ENCODE data around the gene APOL2. TPM values are rescaled to one million over a fixed set of nuclear protein-coding genes. Genes with fewer than 3 reads are reported as not detected.

The APOL2 gene
- total and polyA plus RNA-seq, 10 of the 15 experiments (the other 5 are each of a cell fraction or from before 2014, with no cell fraction given), result 4.4 to 39.9 (median 25.0) TPM

- H2AFZ ChIP-seq (ENCODE audit: control insufficient read depth, low read depth, low read length), result no peak overlapping the region
- BruUV-seq (replicated peaks), result no TSS peak
- POLR2A ChIA-PET, result no interaction called here
- RAD21 ChIA-PET (ENCODE audit: unreplicated experiment), result interaction anchor here (0.8 to 2.7 kb wide), 17 partner anchors 17 to 276 kb away, joined by 3 to 19 read pairs (median 5); partner anchors contain the start of genes APOL2 and APOL3
- H3K79me2 ChIP-seq (ENCODE audit: control insufficient read depth, insufficient read depth, low read length), result no peaks in the 10 kb centered on the region
- DNase-seq (ENCODE audit: low read depth, low spot score) (no peak), ATAC-seq (peak; percentile 91), FAIRE-seq (peak; percentile 72)
- CTCF ChIA-PET, result interaction anchor here (0.7 to 6.7 kb wide), 27 partner anchors 10 to 292 kb away, joined by 3 to 94 read pairs (median 6); partner anchors contain the start of genes APOL2 and APOL3
- no peaks in the 10 kb centered on the region for H3K36me3 ChIP-seq (ENCODE audit: control insufficient read depth in 2 of 2, insufficient read depth in 2 of 2, low read length in 1 of 2)
- H3K4me1 ChIP-seq (ENCODE audit: control insufficient read depth, insufficient read depth, low read length), result peaks cover 12% of the 10 kb centered on the region
- no peak overlapping the region for H3K4me2 ChIP-seq (ENCODE audit: control insufficient read depth, insufficient read depth)
- 53% methylated on average over 5 of the region's 5 CpGs for WGBS (ENCODE audit: insufficient coverage, insufficient replicate concordance, low lambda C conversion rate, missing lambda C conversion rate)
- intact Hi-C loops (cut with micrococcal nuclease; ENCODE audit: unreplicated experiment), result loop anchor here (1.0 to 10.0 kb wide), 2 partner anchors 26 to 290 kb away; partner anchors contain the start of gene TXN2
- H3K4me3 ChIP-seq, result no peak overlapping the region
- H3K9me3 ChIP-seq (replicated peaks; ENCODE audit: control insufficient read depth, insufficient read depth, low read length), result no peaks in the 10 kb centered on the region
- in situ Hi-C loops (cut with MboI), result loop anchor here (5.0 kb wide), 1 partner anchor 77 kb away; no protein-coding TSS in a partner anchor
- H4K20me1 ChIP-seq (ENCODE audit: control insufficient read depth, insufficient read depth), result no peaks in the 10 kb centered on the region
- H3K9ac ChIP-seq (ENCODE audit: control insufficient read depth, insufficient read depth, low read length), result no peak overlapping the region
- TF ChIP-seq SMC3 (IDR thresholded peaks at IDR 0.05; ENCODE audit: borderline replicate concordance, low read length) (peak; percentile 69; the same call in 1 of the 2 replicates), IRF3 (IDR thresholded peaks at IDR 0.05) (no peak), CTCF (IDR thresholded peaks at IDR 0.05 in 2 of 3, conservative IDR thresholded peaks at IDR 0.05 in 1 of 3; ENCODE audit: control insufficient read depth in 2 of 3, extremely low read depth in 1 of 3, insufficient read depth in 1 of 3, low read depth in 3 of 3, low read length in 3 of 3) (peak; percentile 68 to 79 (median 78)), RAD21 (IDR thresholded peaks at IDR 0.05; ENCODE audit: insufficient read depth, low read depth, low read length) (peak; percentile 72), TCF7 (IDR thresholded peaks at IDR 0.05; ENCODE audit: borderline replicate concordance) (no peak)
- SMC1A ChIA-PET (ENCODE audit: uncharacterized antibody, unreplicated experiment), result interaction anchor here (0.6 to 6.4 kb wide), 18 partner anchors 18 to 137 kb away, joined by 3 to 36 read pairs (median 5); partner anchors contain the start of gene APOL2
- H3K27ac ChIP-seq (ENCODE audit: control insufficient read depth, insufficient read depth), result no peak overlapping the region
- H3K27me3 ChIP-seq (replicated peaks in 1 of 2; ENCODE audit: control insufficient read depth in 2 of 2, insufficient read depth in 2 of 2, low read length in 1 of 2), result no peaks in the 10 kb centered on the region
Observed at GRCh38 chr22:36194971-36195370, 44.4 kb downstream of the APOL2 start.
